Esophagus squamous epithelium (tissue), 4 donors: ENCODE results near the gene CD27.

Source experiments
- POLR2A ChIP-seq, 4 donors: fragments of 450-650 bp; IDR thresholded peaks; one replicate each; pipeline ENCODE4 v1.6.1; 2017; ENCODE audit warnings: antibody characterized with exemption in 4 of 4, mild to moderate bottlenecking in 4 of 4, moderate library complexity in 3 of 4
- TF ChIP-seq, protein P1 (sequence below), 6 experiments: fragments of 450-650 bp in 4 of 6; fragments of 200-600 bp in 2 of 6; sonication (generic) in 2 of 6; IDR thresholded peaks; one replicate each; pipeline ENCODE4 v1.5.1; 2016 to 2019; ENCODE audit warnings: antibody characterized with exemption in 6 of 6, mild to moderate bottlenecking in 4 of 6, moderate library complexity in 4 of 6

DNA sequence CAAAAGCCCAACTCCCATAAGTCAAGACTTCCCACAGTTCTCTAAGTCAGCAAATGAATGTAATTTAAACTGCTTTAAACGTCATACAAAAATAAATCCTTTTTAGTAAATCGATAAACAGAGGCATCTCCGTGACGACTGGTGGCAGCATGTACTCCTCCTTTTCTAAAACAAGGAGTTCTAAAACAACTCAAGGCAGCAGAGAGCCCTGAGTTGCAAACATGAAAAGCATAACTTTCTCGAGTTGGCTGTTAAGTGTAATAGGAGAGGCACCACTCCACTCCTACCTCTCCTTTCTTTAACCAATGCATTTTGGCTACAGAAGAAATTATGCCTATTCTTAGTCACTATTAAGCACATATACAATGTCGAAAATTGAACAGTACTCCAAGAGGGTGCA is 38.8 kb upstream of the CD27 start:
- TF ChIP-seq, protein P1, sequence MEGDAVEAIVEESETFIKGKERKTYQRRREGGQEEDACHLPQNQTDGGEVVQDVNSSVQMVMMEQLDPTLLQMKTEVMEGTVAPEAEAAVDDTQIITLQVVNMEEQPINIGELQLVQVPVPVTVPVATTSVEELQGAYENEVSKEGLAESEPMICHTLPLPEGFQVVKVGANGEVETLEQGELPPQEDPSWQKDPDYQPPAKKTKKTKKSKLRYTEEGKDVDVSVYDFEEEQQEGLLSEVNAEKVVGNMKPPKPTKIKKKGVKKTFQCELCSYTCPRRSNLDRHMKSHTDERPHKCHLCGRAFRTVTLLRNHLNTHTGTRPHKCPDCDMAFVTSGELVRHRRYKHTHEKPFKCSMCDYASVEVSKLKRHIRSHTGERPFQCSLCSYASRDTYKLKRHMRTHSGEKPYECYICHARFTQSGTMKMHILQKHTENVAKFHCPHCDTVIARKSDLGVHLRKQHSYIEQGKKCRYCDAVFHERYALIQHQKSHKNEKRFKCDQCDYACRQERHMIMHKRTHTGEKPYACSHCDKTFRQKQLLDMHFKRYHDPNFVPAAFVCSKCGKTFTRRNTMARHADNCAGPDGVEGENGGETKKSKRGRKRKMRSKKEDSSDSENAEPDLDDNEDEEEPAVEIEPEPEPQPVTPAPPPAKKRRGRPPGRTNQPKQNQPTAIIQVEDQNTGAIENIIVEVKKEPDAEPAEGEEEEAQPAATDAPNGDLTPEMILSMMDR (IDR thresholded peaks at IDR 0.05) = no peak
- no peak for TF ChIP-seq POLR2A (IDR thresholded peaks at IDR 0.05)
